ENCODE data around the gene KCNN4.

The KCNN4 gene

GRCh38 chr19:43749898-43750297, 30.9 kb downstream of the KCNN4 start:
- Histone ChIP-seq H3K36me3 (ENCODE audit: low read length) (peaks cover 6% of the 10 kb centered on the region; the same call in 1 of the 2 replicates), H3K4me2 (ENCODE audit: low read depth, low read length, poor library complexity, severe bottlenecking) (no peak overlapping the region)

GRCh38 chr19:43749152-43749551, 31.6 kb downstream of the KCNN4 start:
- Histone ChIP-seq H2AFZ (ENCODE audit: low read depth, low read length, severe bottlenecking) (no peak overlapping the region), H3K9me3 (ENCODE audit: insufficient read depth, low read length) (no peaks in the 10 kb centered on the region), H4K20me1 (ENCODE audit: low read depth, low read length) (no peaks in the 10 kb centered on the region), H3K36me3 (ENCODE audit: low read length) (peaks cover 6% of the 10 kb centered on the region; the same call in 1 of the 2 replicates), H3K79me2 (ENCODE audit: insufficient read depth, low read length) (peaks cover 14% of the 10 kb centered on the region), H3K4me2 (ENCODE audit: low read depth, low read length, poor library complexity, severe bottlenecking) (no peak overlapping the region), H3K4me3 (ENCODE audit: insufficient read depth, low read length, poor library complexity, severe bottlenecking) (no peak overlapping the region), H3K9me2 (replicated peaks; ENCODE audit: insufficient read depth, low read length) (no peaks in the 10 kb centered on the region), H3K27me3 (ENCODE audit: low read length) (no peaks in the 10 kb centered on the region), H3K27ac (ENCODE audit: low read depth, low read length) (no peak overlapping the region), H3K9ac (ENCODE audit: low read length) (no peak overlapping the region), H3F3A (ENCODE audit: insufficient read depth) (peaks cover 15% of the 10 kb centered on the region)
- TF ChIP-seq EZH2phosphoT487 (conservative IDR thresholded peaks at IDR 0.05; ENCODE audit: low read length), result no peak
- no peak for TF ChIP-seq CTCF (IDR thresholded peaks at IDR 0.05; ENCODE audit: insufficient read depth, low read length, poor library complexity, severe bottlenecking)

More at GRCh38 chr19:43749898-43750297, 30.9 kb downstream of the KCNN4 start:
- H4K20me1 ChIP-seq (ENCODE audit: low read depth, low read length), result no peaks in the 10 kb centered on the region
- H3K9me2 ChIP-seq (replicated peaks; ENCODE audit: insufficient read depth, low read length), result no peaks in the 10 kb centered on the region
- H3K4me3 ChIP-seq (ENCODE audit: insufficient read depth, low read length, poor library complexity, severe bottlenecking), result no peak overlapping the region
- no peaks in the 10 kb centered on the region for H3K27me3 ChIP-seq (ENCODE audit: low read length)
- H2AFZ ChIP-seq (ENCODE audit: low read depth, low read length, severe bottlenecking), result no peak overlapping the region
- H3K9me3 ChIP-seq (ENCODE audit: insufficient read depth, low read length), result no peaks in the 10 kb centered on the region
- no peak overlapping the region for H3K27ac ChIP-seq (ENCODE audit: low read depth, low read length)
- H3K79me2 ChIP-seq (ENCODE audit: insufficient read depth, low read length), result peaks cover 15% of the 10 kb centered on the region
- TF ChIP-seq CTCF (IDR thresholded peaks at IDR 0.05; ENCODE audit: insufficient read depth, low read length, poor library complexity, severe bottlenecking), result no peak
- no peak for TF ChIP-seq EZH2phosphoT487 (conservative IDR thresholded peaks at IDR 0.05; ENCODE audit: low read length)
- peaks cover 17% of the 10 kb centered on the region for H3F3A ChIP-seq (ENCODE audit: insufficient read depth)
- no peak overlapping the region for H3K9ac ChIP-seq (ENCODE audit: low read length)

GRCh38 chr19:43748685-43749084, 32.1 kb downstream of the KCNN4 start:
- H3K4me2 ChIP-seq (ENCODE audit: low read depth, low read length, poor library complexity, severe bottlenecking), result no peak overlapping the region

More at GRCh38 chr19:43748685-43749084, 32.1 kb downstream of the KCNN4 start:
- H3K36me3 ChIP-seq (ENCODE audit: low read length), result peaks cover 6% of the 10 kb centered on the region; the same call in 1 of the 2 replicates
- no peaks in the 10 kb centered on the region for H4K20me1 ChIP-seq (ENCODE audit: low read depth, low read length)
- no peaks in the 10 kb centered on the region for H3K9me2 ChIP-seq (replicated peaks; ENCODE audit: insufficient read depth, low read length)
- no peak overlapping the region for H3K4me3 ChIP-seq (ENCODE audit: insufficient read depth, low read length, poor library complexity, severe bottlenecking)
- no peak overlapping the region for H2AFZ ChIP-seq (ENCODE audit: low read depth, low read length, severe bottlenecking)
- H3K9ac ChIP-seq (ENCODE audit: low read length), result no peak overlapping the region
- H3K27ac ChIP-seq (ENCODE audit: low read depth, low read length), result no peak overlapping the region
- peaks cover 11% of the 10 kb centered on the region for H3F3A ChIP-seq (ENCODE audit: insufficient read depth)
- H3K27me3 ChIP-seq (ENCODE audit: low read length), result no peaks in the 10 kb centered on the region
- H3K9me3 ChIP-seq (ENCODE audit: insufficient read depth, low read length), result no peaks in the 10 kb centered on the region
- peaks cover 9% of the 10 kb centered on the region for H3K79me2 ChIP-seq (ENCODE audit: insufficient read depth, low read length)
- TF ChIP-seq CTCF (IDR thresholded peaks at IDR 0.05; ENCODE audit: insufficient read depth, low read length, poor library complexity, severe bottlenecking), result no peak
- TF ChIP-seq EZH2phosphoT487 (conservative IDR thresholded peaks at IDR 0.05; ENCODE audit: low read length), result no peak
